Cardiac muscle cell (in vitro differentiated cells and primary cell): ENCODE measurements around the gene KLHDC8B. TPM values are rescaled to one million over a fixed set of nuclear protein-coding genes. Genes with fewer than 3 reads are reported as not detected.

Source experiments
- DNase-seq, 2 donors: peaks; one replicate each; pipeline versions ENCODE4 v3.0.0 to v3.0.0-alpha.2; 2010 to 2017; ENCODE audit warnings: low read depth in 1 of 2, low spot score in 1 of 2
- H3K27ac ChIP-seq: fragments of 200-600 bp; sonication (generic); 2 replicates; pipeline ENCODE4 v1.5.1; 2016
- H3K27me3 ChIP-seq: fragments of 200-600 bp; sonication (generic); 2 replicates; pipeline ENCODE4 v1.6.0; 2016; ENCODE audit warnings: control low read depth
- H3K36me3 ChIP-seq: fragments of 200-600 bp; sonication (generic); 2 replicates; pipeline ENCODE4 v1.5.1; 2016; ENCODE audit warnings: control low read depth
- H3K4me1 ChIP-seq: fragments of 200-600 bp; sonication (generic); 2 replicates; pipeline ENCODE4 v1.8.1; 2017; ENCODE audit warnings: low read depth, mild to moderate bottlenecking, mixed run types
- H3K4me3 ChIP-seq: fragments of 200-600 bp; sonication (generic); 2 replicates; pipeline ENCODE4 v1.5.1; 2016; ENCODE audit warnings: mild to moderate bottlenecking
- H3K9me3 ChIP-seq: fragments of 200-600 bp; sonication (generic); 2 replicates; pipeline ENCODE4 v1.5.1; 2017; ENCODE audit warnings: low read depth, mild to moderate bottlenecking, control low read depth
- CTCF ChIP-seq: IDR thresholded peaks from 2 replicates; pipeline ENCODE4 v1.5.1; 2012; ENCODE audit warnings: low read depth, mild to moderate bottlenecking, low read length
- polyA plus RNA-seq: library from polyadenylated mRNA; unstranded; fragments of >200 nt; fragmentation: Nextera tagmentation; extraction: Ambion mirVana; gene quantifications from 2 replicates; pipeline ENCODE4 v1.2.1, GENCODE V29; 2016
- total RNA-seq: library from RNA; depleted of rRNA; stranded (reverse); fragments of >200 nt; gene quantifications from 2 replicates; pipeline ENCODE4 v1.2.3, GENCODE V29; 2016

KLHDC8B gene
- total and polyA plus RNA-seq, 2 experiments from 2014 or later, result 158 to 188 TPM

DNA sequence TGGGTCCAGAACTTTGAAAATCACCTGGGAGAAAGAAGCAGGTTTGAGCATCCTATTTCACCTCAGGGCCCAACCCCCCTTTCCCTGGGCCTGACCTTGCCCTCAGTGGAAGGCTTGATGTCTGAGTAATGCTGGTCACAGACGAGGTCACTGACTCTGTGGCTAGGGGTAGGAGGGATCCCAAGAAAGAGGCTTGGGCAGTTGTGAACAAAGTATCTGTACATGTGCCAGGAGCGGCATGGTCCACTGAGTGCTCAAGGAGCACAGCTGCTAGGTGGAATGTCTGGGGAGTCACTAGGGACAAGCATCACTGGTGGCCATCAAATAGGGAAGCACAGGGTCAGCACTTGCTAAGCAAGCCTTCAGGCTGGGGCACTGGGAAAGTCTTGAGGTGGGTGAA, 12.6 kb upstream of the KLHDC8B start:
- no peak for TF ChIP-seq CTCF
- Histone ChIP-seq H3K9me3 (no peaks in the 10 kb centered on the region), H3K27me3 (no peaks in the 10 kb centered on the region), H3K4me1 (no peaks in the 10 kb centered on the region), H3K36me3 (peaks cover 2% of the 10 kb centered on the region), H3K27ac (no peak overlapping the region), H3K4me3 (no peak overlapping the region)
- no peak for DNase-seq

- no peak for DNase-seq
- H3K4me1 ChIP-seq, result peaks cover 8% of the 10 kb centered on the region
- H3K27me3 ChIP-seq, result no peaks in the 10 kb centered on the region
- peaks cover 2% of the 10 kb centered on the region for H3K36me3 ChIP-seq
- no peak overlapping the region for H3K27ac ChIP-seq
- H3K9me3 ChIP-seq, result no peaks in the 10 kb centered on the region
- H3K4me3 ChIP-seq, result no peak overlapping the region
- TF ChIP-seq CTCF, result no peak
These were observed 10.2 kb upstream of the KLHDC8B start for GRCh38 chr3:49161197-49161596.

GRCh38 chr3:49161808-49162530, 9.4 kb upstream of the KLHDC8B start:
- peaks cover 2% of the 10 kb centered on the region for H3K36me3 ChIP-seq
- DNase-seq, result no peak
- no peak overlapping the region for H3K27ac ChIP-seq
- H3K27me3 ChIP-seq, result no peaks in the 10 kb centered on the region
- peaks cover 8% of the 10 kb centered on the region for H3K4me1 ChIP-seq
- H3K9me3 ChIP-seq, result no peaks in the 10 kb centered on the region
- TF ChIP-seq CTCF, result no peak
- no peak overlapping the region for H3K4me3 ChIP-seq

DNA sequence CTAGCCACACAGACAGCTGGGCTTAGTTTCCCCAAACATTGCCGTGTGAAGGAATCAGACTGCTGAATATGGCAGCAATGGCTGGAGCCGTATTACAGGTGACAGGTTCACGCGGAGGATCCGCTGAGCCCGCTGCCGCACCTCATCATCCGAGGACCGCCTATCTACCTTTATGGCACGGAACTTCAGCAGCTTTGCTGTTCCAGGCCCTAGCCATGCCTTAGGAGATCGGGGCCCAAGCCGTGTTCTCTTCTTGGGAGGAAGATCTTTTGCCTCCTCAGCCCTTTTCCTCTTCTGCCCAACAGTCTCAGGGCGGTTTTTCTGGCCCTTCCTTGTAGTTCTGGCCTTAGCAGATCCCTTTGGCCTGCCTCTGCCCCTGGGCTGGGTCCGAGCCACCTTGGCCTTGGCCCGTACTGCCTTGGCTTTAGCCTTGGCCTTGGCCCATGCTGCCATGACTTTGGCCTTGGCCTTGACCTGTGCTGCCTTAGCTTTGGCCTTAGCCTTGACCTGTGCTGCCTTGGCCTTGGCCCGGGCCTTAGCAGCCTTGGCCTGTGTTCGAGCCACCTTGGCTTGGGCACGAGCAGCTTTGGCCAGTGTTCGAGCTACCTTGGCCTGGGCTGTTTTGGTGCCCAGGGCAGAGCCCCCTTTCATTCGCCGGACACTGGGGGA, 8.5 kb upstream of the KLHDC8B start:
- no peak for TF ChIP-seq CTCF
- H3K27me3 ChIP-seq, result no peaks in the 10 kb centered on the region
- no peak for DNase-seq
- H3K4me3 ChIP-seq, result no peak overlapping the region
- H3K4me1 ChIP-seq, result peaks cover 8% of the 10 kb centered on the region
- H3K36me3 ChIP-seq, result peaks cover 2% of the 10 kb centered on the region
- H3K9me3 ChIP-seq, result no peaks in the 10 kb centered on the region
- H3K27ac ChIP-seq, result no peak overlapping the region

DNA sequence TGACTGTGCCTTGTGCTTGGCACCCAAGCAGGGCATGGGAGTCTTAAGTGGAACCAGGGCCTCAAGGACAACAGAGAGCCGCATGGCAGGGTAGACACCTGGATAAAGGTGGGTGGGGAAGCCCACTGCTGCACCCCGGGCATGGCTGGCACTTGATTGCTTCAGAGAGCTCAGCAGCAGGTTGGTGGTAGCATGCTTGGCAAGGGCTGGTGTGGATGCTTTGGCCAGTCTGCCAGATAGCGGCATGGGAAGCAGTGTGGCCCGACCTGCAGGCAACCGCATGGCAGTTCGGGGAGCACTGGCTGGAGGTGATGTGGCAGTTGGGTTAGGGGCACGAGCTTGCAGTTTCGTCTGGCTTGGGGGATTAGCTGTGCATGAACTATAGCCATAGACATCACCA, 7.8 kb upstream of the KLHDC8B start:
- Histone ChIP-seq H3K9me3 (no peaks in the 10 kb centered on the region), H3K4me1 (peaks cover 8% of the 10 kb centered on the region), H3K36me3 (peaks cover 2% of the 10 kb centered on the region), H3K4me3 (no peak overlapping the region), H3K27ac (no peak overlapping the region), H3K27me3 (no peaks in the 10 kb centered on the region)
- TF ChIP-seq CTCF, result no peak
- DNase-seq, result no peak
